ENCODE data around the gene PLCB4. TPM values are rescaled to one million over a fixed set of nuclear protein-coding genes. Genes with fewer than 3 reads are reported as not detected.
A peak's percentile ranks its signal among the peaks of the same experiment; 100 is the strongest.

Gene PLCB4
- polyA plus RNA-seq, 1 experiment = 18.6 TPM

- CTCF ChIA-PET = interaction anchor here (1.3 kb wide), 1 partner anchor 10 kb away, joined by 4 read pairs; no protein-coding TSS in a partner anchor
- POLR2A ChIA-PET = interaction anchor here (1.4 kb wide), 1 partner anchor 21 kb away, joined by 4 read pairs; no protein-coding TSS in a partner anchor
- no peak overlapping the region for H3K4me3 ChIP-seq (ENCODE audit: low read depth, low read length)
- no peaks in the 10 kb centered on the region for H3K9me3 ChIP-seq (ENCODE audit: control insufficient read depth, insufficient read depth, low read length)
- TF ChIP-seq CTCF (IDR thresholded peaks at IDR 0.05; ENCODE audit: low read depth, low read length) = no peak
- no peaks in the 10 kb centered on the region for H3K27me3 ChIP-seq (ENCODE audit: control insufficient read depth, insufficient read depth, low read length)
- peak; percentile 29 for DNase-seq (ENCODE audit: low read depth, low spot score)
- no peak overlapping the region for H3K27ac ChIP-seq (ENCODE audit: low read depth, low read length)
Observed at GRCh38 chr20:9235518-9235917, 166.6 kb downstream of the PLCB4 start.

GRCh38 chr20:9236458-9236857 lies 167.6 kb downstream of the PLCB4 start:
- H3K4me3 ChIP-seq (ENCODE audit: low read depth, low read length) = no peak overlapping the region
- TF ChIP-seq CTCF (IDR thresholded peaks at IDR 0.05; ENCODE audit: low read depth, low read length) = no peak
- no peak overlapping the region for H3K27ac ChIP-seq (ENCODE audit: low read depth, low read length)
- H3K9me3 ChIP-seq (ENCODE audit: control insufficient read depth, insufficient read depth, low read length) = no peaks in the 10 kb centered on the region
- CTCF ChIA-PET = interaction anchor here (1.3 kb wide), 1 partner anchor 10 kb away, joined by 4 read pairs; no protein-coding TSS in a partner anchor
- H3K27me3 ChIP-seq (ENCODE audit: control insufficient read depth, insufficient read depth, low read length) = no peaks in the 10 kb centered on the region
- no peak for DNase-seq (ENCODE audit: low read depth, low spot score)
- POLR2A ChIA-PET = interaction anchor here (1.4 kb wide), 1 partner anchor 22 kb away, joined by 4 read pairs; no protein-coding TSS in a partner anchor

- Histone ChIP-seq H3K27ac (ENCODE audit: low read depth, low read length) (no peak overlapping the region), H3K27me3 (ENCODE audit: control insufficient read depth, insufficient read depth, low read length) (no peaks in the 10 kb centered on the region), H3K9me3 (ENCODE audit: control insufficient read depth, insufficient read depth, low read length) (no peaks in the 10 kb centered on the region), H3K4me3 (ENCODE audit: low read depth, low read length) (no peak overlapping the region)
- POLR2A ChIA-PET = no interaction called here
- CTCF ChIA-PET = interaction anchor here (1.9 kb wide), 1 partner anchor 387 kb away, joined by 5 read pairs; no protein-coding TSS in a partner anchor
- no peak for DNase-seq (ENCODE audit: low read depth, low spot score)
- no peak for TF ChIP-seq CTCF (IDR thresholded peaks at IDR 0.05; ENCODE audit: low read depth, low read length)
Observed at GRCh38 chr20:9241232-9241692, 172.4 kb downstream of the PLCB4 start.

- TF ChIP-seq CTCF (IDR thresholded peaks at IDR 0.05; ENCODE audit: low read depth, low read length) = no peak
- CTCF ChIA-PET = interaction anchor here (1.9 kb wide), 1 partner anchor 388 kb away, joined by 5 read pairs; no protein-coding TSS in a partner anchor
- no peak overlapping the region for H3K27ac ChIP-seq (ENCODE audit: low read depth, low read length)
- no peaks in the 10 kb centered on the region for H3K9me3 ChIP-seq (ENCODE audit: control insufficient read depth, insufficient read depth, low read length)
- H3K27me3 ChIP-seq (ENCODE audit: control insufficient read depth, insufficient read depth, low read length) = no peaks in the 10 kb centered on the region
- POLR2A ChIA-PET = no interaction called here
- DNase-seq (ENCODE audit: low read depth, low spot score) = no peak
- H3K4me3 ChIP-seq (ENCODE audit: low read depth, low read length) = no peak overlapping the region
Observed at GRCh38 chr20:9241721-9242427, 173.0 kb downstream of the PLCB4 start.

DNA sequence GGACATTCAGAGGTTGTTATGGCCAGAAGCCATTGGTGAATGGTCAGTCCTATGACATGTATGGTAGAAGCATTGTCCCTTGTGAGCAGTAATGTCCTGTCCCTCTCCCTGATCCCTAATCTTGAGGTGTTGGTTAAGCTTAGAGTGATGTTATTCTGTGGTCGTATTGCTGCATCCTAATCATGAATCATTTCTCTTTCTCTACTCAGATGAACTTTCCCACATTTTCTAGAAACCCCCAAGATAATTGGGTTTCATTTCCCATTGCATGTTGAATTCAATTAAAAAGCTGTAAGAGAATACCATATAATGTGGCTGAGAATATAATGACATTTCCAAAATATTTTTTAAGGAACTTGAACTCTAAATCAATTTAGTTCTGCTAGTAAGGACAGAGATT lies 175.1 kb downstream of the PLCB4 start:
- CTCF ChIA-PET = no interaction called here
- DNase-seq (ENCODE audit: low read depth, low spot score) = no peak
- H3K9me3 ChIP-seq (ENCODE audit: control insufficient read depth, insufficient read depth, low read length) = no peaks in the 10 kb centered on the region
- H3K27ac ChIP-seq (ENCODE audit: low read depth, low read length) = no peak overlapping the region
- no peaks in the 10 kb centered on the region for H3K27me3 ChIP-seq (ENCODE audit: control insufficient read depth, insufficient read depth, low read length)
- no peak overlapping the region for H3K4me3 ChIP-seq (ENCODE audit: low read depth, low read length)
- POLR2A ChIA-PET = no interaction called here
- TF ChIP-seq CTCF (IDR thresholded peaks at IDR 0.05; ENCODE audit: low read depth, low read length) = no peak

All from AG04450 (cell line).